Hepatocyte (in vitro differentiated cells): Measurements from ENCODE around the gene ADGRV1.

Experiments
- CTCF ChIP-seq: fragments of 200-600 bp; sonication (generic); IDR thresholded peaks from 2 replicates; pipeline ENCODE4 v1.5.1; 2016; ENCODE audit warnings: antibody characterized with exemption, mild to moderate bottlenecking; ENCODE audit not compliant: poor library complexity
- EZH2 ChIP-seq: fragments of 200-600 bp; sonication (generic); IDR thresholded peaks from 2 replicates; pipeline ENCODE4 v1.6.1; 2016; ENCODE audit warnings: antibody characterized with exemption, mild to moderate bottlenecking, borderline replicate concordance

DNA sequence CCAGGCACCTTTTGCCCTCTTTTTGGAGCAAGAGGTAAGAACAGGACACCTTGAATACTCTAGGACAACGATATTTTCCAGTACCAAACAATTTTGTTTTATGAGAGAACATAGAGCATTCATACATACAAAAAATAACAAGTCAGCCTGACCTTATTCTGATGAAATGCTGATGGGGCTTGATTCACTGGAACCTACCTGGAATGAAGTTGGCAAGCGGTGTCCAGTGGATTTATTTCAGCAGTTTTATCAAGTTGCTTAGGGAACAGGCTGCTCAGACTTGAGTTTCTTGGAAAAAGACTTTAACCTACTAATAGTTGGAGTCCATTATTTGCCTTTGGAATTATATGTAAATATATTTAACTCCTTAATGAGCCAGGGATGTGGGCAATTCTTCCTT, 502.5 kb downstream of the ADGRV1 start:
- no peak for TF ChIP-seq EZH2
- TF ChIP-seq CTCF, result no peak
